NCI-H187 treated with DMSO at 0.1 percent for 48 hours (cell line): ENCODE data around the gene OTUD1.

Experiments
- DNase-seq: peaks from one replicate; lab custom pipeline; 2025; lab: John Stamatoyannopoulos, UW

OTUD1 gene

GRCh38 chr10:23467548-23467947, 28.7 kb downstream of the OTUD1 start:
- DNase-seq = no peak

DNA sequence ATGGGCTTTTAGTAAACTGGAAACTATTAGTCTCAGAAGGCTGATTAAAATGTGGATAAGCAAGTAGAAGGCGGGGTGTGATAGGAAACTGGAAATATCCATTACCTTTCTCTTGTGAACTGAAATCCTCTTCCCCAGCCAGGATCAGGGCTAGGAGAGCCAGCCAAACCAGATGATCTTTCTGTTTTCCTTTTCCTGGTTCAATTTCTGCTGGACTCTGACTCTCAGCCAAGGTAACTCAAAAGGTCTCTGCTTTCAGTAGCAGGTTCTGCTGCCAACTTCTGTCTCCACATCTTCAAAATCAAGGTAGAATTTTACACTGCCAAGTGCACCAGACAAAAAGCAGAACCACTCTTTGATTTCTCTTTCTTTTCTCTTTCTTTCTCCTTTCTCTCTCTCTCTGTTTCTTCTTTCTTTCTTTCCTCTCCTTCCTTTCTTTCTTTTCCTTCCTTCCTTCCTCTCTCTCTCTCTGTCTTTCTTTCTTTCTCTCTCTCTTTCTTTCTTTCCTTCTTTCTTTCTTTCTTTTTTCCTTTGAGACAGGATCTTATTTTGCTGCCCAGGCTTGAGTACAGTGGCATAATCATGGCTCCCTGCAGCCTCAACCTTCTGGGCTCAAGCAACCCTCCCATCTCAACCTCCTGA, 30.8 kb downstream of the OTUD1 start:
- no peak for DNase-seq

DNA sequence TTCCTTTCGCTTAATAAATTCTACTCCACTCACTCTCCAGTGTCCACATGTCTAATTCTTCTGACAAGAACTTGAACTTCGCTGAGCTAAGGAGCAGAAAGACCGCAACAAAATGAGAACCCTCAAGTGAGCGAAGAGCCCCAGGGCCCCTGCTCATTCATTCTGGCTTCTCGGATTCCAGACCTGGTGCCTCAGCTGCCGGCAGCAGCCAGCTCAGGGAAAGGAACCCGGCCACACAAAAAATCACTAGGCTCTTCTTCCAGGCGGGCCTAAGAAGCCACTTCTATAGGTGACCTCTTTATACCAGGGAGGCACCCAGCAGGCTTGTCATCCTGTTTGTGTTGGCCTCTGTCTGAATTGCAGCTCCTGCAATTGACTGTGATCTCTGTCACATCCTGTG, 33.3 kb downstream of the OTUD1 start:
- DNase-seq = no peak

DNA sequence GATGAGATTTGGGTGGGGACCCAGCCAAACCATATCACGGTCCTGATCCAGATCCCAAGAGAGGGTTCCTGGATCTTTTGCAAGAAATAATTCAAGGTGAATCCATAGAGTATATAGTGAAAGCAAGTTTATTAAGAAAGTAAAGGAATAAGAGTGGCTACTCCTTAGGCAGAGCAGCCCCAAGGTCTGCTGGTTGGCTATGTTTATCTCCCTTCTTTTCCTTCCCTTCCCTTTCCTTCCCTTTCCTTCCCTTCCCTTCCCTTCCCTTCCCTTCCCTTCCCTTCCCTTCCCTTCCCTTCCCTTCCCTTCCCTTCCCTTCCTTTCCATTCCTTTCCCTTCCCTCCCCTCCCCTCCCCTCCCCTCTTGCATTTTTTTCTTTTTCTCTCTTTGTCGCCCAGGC, 35.2 kb downstream of the OTUD1 start:
- no peak for DNase-seq

DNA sequence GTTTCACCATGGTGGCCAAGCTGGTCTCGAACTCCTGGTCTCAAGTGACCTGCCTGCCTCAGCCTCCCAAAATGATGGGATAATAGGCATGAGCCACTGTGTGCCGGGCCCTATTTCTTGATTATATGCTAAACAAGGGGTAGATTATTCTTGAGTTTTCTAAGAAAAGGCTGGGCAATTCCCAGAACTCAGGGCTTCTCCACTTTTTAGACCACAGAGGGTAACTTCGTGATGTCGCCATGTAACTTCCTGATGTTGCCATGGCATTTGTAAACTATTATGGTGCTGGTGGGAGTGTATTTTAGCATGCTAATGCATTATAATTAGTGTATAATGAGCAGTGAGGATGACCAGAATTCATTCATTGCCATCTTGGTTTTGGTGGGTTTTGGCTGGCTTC, 35.8 kb downstream of the OTUD1 start:
- no peak for DNase-seq

DNA sequence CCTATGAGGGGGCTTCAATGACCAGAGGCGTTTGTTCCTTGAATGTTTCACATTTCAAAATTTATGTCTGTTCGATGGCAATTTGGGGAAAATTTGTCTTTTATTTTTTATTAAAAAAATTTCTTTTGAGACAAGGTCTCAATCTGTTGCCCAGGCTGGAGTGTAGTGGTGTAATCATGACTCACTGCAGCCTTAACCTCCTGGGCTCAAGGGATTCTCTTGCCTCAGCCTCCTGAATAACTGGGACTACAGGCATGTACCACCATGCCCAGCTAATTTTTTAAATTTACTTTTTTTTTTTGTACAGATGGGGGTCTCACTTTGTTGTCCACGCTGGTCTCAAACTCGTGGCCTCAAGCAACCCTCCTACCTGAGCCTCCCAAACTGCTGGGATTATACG, 39.7 kb downstream of the OTUD1 start:
- no peak for DNase-seq

GRCh38 chr10:23479798-23480473, 41.1 kb downstream of the OTUD1 start:
- DNase-seq = no peak

DNA sequence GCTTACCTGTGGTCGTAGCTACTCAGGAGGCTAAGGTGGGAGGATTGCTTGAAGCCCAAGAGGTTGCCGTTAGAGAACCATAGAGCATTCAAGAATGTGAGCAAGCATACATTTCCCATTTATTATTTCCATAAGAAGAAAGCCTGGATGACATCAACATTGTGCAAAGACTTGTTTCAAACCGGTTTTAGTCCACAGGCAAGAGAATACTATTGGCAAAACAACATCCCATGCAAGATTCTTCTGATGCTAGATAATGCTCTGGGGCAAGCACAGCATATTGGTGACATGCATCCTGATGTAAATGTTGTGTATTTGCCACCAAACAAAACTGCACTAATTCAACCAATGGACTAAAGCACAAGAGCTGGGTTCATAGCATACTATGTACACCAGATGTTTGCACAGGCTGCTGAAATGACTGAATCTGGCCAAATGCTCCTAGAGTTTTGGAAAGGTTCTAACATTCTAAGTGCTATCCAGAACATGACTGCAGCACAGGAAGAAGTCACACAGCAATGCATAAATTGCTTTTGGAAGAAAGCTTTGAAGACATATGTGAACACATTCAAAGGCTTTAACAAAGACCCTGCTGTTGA, 42.6 kb downstream of the OTUD1 start:
- DNase-seq = no peak

DNA sequence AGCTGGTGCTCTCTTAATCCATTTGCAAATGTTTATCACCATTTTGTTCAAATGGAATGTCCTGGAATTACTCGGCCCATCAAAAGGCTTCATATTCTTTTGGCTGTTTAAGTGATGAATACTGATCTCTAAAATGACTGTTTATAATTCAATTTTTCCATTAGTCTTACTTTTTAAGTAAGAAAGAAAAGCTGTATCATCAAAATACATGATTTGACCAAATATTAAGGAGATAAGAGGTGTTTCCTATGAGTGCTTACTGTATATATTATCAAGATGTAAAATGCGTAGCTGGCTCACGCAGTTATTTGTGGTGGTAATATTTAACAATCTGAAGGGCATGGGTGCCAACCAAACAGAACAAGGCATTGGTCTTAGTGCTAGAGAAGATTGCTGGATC, 51.2 kb downstream of the OTUD1 start:
- DNase-seq = no peak
